ENCODE data around the gene COX6A2. TPM values are rescaled to one million over a fixed set of nuclear protein-coding genes. Genes with fewer than 3 reads are reported as not detected.

The COX6A2 gene
- total and polyA plus RNA-seq, 2 donors (not counting 3 experiments of a cell fraction or from before 2014, with no cell fraction given), result not detected

DNA sequence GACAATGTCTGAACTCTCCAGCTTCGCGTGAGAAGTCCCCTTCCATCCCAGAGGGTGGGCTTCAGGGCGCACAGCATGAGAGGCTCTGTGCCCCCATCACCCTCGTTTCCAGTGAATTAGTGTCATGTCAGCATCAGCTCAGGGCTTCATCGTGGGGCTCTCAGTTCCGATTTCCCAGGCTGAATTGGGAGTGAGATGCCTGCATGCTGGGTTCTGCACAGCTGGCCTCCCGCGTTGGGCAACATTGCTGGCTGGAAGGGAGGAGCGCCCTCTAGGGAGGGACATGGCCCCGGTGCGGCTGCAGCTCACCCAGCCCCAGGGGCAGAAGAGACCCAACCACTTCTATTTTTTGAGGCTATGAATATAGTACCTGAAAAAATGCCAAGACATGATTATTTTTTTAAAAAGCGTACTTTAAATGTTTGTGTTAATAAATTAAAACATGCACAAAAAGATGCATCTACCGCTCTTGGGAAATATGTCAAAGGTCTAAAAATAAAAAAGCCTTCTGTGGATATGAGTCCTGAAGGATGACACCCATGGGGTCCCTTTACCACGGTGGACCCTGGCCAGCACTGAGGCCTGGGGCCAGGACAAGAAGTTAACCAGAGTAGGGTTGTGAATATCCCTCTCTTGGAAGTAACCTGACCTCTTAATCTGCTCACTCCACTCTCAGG lies 45.5 kb downstream of the COX6A2 start:
- Histone ChIP-seq H2AFZ (ENCODE audit: low read depth, low read length) (no peak overlapping the region), H3K4me1 (ENCODE audit: control insufficient read depth, extremely low read depth, insufficient read depth, low read length) (no peaks in the 10 kb centered on the region), H3K27ac (ENCODE audit: insufficient read depth, low read depth, low read length) (no peak overlapping the region), H3K4me3 (replicated peaks in 1 of 3; ENCODE audit: insufficient read depth in 1 of 3, low read depth in 1 of 3, low read length in 3 of 3) (no peak overlapping the region), H3K79me2 (ENCODE audit: control insufficient read depth, insufficient read depth, low read length) (no peaks in the 10 kb centered on the region), H3K27me3 (ENCODE audit: control insufficient read depth in 2 of 2, insufficient read depth in 2 of 2, low read length in 2 of 2) (no peaks in the 10 kb centered on the region), H3K4me2 (ENCODE audit: insufficient read depth, low read length) (no peak overlapping the region), H3K9me3 (replicated peaks; ENCODE audit: control insufficient read depth, insufficient read depth, low read length) (no peaks in the 10 kb centered on the region), H3K36me3 (ENCODE audit: control insufficient read depth in 2 of 2, extremely low read depth in 1 of 2, insufficient read depth in 2 of 2, low read length in 2 of 2) (no peaks in the 10 kb centered on the region), H4K20me1 (replicated peaks; ENCODE audit: control insufficient read depth, extremely low read depth, insufficient read depth, low read length) (no peaks in the 10 kb centered on the region), H3K9ac (replicated peaks; ENCODE audit: extremely low read depth, insufficient read depth, low read length) (no peak overlapping the region), H3K9me1 (replicated peaks; ENCODE audit: control insufficient read depth, extremely low read depth, insufficient read depth, low read length) (no peaks in the 10 kb centered on the region)
- POLR2A ChIA-PET, result interaction anchor here (0.6 to 1.3 kb wide), 2 partner anchors 72 to 202 kb away, joined by 3 to 6 read pairs; partner anchors contain the start of gene FUS
- dilution Hi-C loops (cut with MboI; ENCODE audit: extremely low pct_ligation_motif_present, low sequenced_read_pairs), result no loop called here
- FAIRE-seq (no peak), DNase-seq (ENCODE audit: low read depth, low spot score) (peak; percentile 35)
- intact Hi-C loops (cut with micrococcal nuclease), result loop anchor here (2.0 kb wide), 1 partner anchor 180 kb away; the partner anchor contains the start of gene PYCARD
- TF ChIP-seq, protein P1, sequence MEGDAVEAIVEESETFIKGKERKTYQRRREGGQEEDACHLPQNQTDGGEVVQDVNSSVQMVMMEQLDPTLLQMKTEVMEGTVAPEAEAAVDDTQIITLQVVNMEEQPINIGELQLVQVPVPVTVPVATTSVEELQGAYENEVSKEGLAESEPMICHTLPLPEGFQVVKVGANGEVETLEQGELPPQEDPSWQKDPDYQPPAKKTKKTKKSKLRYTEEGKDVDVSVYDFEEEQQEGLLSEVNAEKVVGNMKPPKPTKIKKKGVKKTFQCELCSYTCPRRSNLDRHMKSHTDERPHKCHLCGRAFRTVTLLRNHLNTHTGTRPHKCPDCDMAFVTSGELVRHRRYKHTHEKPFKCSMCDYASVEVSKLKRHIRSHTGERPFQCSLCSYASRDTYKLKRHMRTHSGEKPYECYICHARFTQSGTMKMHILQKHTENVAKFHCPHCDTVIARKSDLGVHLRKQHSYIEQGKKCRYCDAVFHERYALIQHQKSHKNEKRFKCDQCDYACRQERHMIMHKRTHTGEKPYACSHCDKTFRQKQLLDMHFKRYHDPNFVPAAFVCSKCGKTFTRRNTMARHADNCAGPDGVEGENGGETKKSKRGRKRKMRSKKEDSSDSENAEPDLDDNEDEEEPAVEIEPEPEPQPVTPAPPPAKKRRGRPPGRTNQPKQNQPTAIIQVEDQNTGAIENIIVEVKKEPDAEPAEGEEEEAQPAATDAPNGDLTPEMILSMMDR (IDR thresholded peaks at IDR 0.05; ENCODE audit: extremely low read depth in 1 of 2, insufficient read depth in 1 of 2, low read depth in 1 of 2, low read length in 2 of 2), result peak; percentile 54 to 80
- TF ChIP-seq POLR2AphosphoS5 (IDR thresholded peaks at IDR 0.05; ENCODE audit: insufficient read depth, low read depth, low read length), result no peak
- CTCF ChIA-PET, result interaction anchor here (0.6 to 2.7 kb wide), 40 partner anchors 9 to 486 kb away, joined by 3 to 20 read pairs (median 4); partner anchors contain the start of genes HSD3B7, ITGAD, PYCARD and TRIM72
- no TSS peak for BruUV-seq (replicated peaks)

- Histone ChIP-seq H3K36me3 (ENCODE audit: control insufficient read depth in 2 of 2, extremely low read depth in 1 of 2, insufficient read depth in 2 of 2, low read length in 2 of 2) (no peaks in the 10 kb centered on the region), H3K79me2 (ENCODE audit: control insufficient read depth, insufficient read depth, low read length) (no peaks in the 10 kb centered on the region), H3K9me3 (replicated peaks; ENCODE audit: control insufficient read depth, insufficient read depth, low read length) (no peaks in the 10 kb centered on the region), H3K4me3 (replicated peaks in 1 of 3; ENCODE audit: insufficient read depth in 1 of 3, low read depth in 1 of 3, low read length in 3 of 3) (no peak overlapping the region), H3K4me2 (ENCODE audit: insufficient read depth, low read length) (no peak overlapping the region), H3K9ac (replicated peaks; ENCODE audit: extremely low read depth, insufficient read depth, low read length) (no peak overlapping the region), H3K27ac (ENCODE audit: insufficient read depth, low read depth, low read length) (no peak overlapping the region), H3K9me1 (replicated peaks; ENCODE audit: control insufficient read depth, extremely low read depth, insufficient read depth, low read length) (no peaks in the 10 kb centered on the region), H4K20me1 (replicated peaks; ENCODE audit: control insufficient read depth, extremely low read depth, insufficient read depth, low read length) (no peaks in the 10 kb centered on the region), H3K27me3 (ENCODE audit: control insufficient read depth in 2 of 2, insufficient read depth in 2 of 2, low read length in 2 of 2) (no peaks in the 10 kb centered on the region), H3K4me1 (ENCODE audit: control insufficient read depth, extremely low read depth, insufficient read depth, low read length) (no peaks in the 10 kb centered on the region), H2AFZ (ENCODE audit: low read depth, low read length) (no peak overlapping the region)
- no peak for FAIRE-seq
- DNase-seq (ENCODE audit: low read depth, low spot score), result no peak
- TF ChIP-seq EZH2 (IDR thresholded peaks at IDR 0.05; ENCODE audit: borderline replicate concordance, low read depth, low read length, severe bottlenecking) (no peak), JUN (IDR thresholded peaks at IDR 0.05; ENCODE audit: borderline replicate concordance, insufficient read depth, insufficient read length, low read depth) (no peak), GATA2 (IDR thresholded peaks at IDR 0.05; ENCODE audit: insufficient read depth, insufficient read length, low read depth, low read length) (no peak), FOS (IDR thresholded peaks at IDR 0.05; ENCODE audit: borderline replicate concordance, insufficient read depth, low read length) (no peak), POLR2A (IDR thresholded peaks at IDR 0.05; ENCODE audit: low read depth, low read length) (no peak), POLR2AphosphoS5 (IDR thresholded peaks at IDR 0.05; ENCODE audit: insufficient read depth, low read depth, low read length) (no peak), MYC (IDR thresholded peaks at IDR 0.05; ENCODE audit: low read depth, low read length) (no peak), MAX (IDR thresholded peaks at IDR 0.05; ENCODE audit: insufficient read depth, insufficient read length) (no peak)
- TF ChIP-seq, protein P1 (IDR thresholded peaks at IDR 0.05; ENCODE audit: extremely low read depth in 1 of 2, insufficient read depth in 1 of 2, low read depth in 1 of 2, low read length in 2 of 2), result no peak
- dilution Hi-C loops (cut with MboI; ENCODE audit: extremely low pct_ligation_motif_present, low sequenced_read_pairs), result no loop called here
- intact Hi-C loops (cut with micrococcal nuclease), result no loop called here
- ChIA-PET POLR2A (no interaction called here), CTCF (no interaction called here)
- BruUV-seq (replicated peaks), result no TSS peak
Measured at GRCh38 chr16:31380201-31380600, 48.0 kb downstream of the COX6A2 start.
